ENCODE results near the gene NRDE2.

DNA sequence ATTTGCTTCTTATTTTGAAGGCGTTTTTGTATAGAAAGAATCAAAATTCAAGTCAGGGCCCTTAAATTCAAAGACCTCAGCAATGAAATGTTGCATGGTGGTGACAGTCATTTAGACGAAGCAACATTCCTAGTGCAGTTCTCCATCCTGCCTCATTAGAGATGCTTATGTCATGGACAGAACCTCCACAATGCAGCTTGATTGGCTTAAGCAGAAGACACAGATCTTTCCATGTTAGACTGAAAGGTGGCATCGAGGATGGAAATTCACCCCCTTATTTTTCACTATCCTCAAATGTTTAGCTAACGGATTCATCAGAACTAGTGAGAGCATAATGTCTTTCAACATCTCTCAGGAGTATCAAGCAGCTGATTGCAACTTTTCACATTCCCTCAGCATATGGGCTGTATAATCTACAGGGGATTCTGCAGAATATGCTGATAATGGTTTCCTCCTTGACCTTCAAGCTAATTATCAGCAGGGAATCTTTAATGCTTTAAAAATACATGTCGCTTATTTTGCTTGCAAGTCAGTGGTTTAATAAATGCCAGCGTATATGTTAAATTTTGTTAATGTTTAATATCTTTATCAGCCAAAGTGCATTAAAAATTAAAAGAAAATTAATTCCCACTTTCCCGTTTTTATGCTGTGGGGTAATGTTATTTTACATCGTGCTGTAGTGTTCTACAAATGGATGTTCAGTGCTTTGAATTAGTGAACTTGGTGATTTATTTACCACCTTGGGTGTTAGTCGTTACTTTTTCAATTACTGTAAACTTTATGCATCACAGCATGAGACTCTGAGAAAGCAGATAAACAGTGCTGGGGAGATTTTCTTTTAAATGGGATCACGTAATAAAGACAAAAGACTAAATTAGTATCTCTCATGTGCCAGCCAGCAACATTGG lies 12.8 kb upstream of the NRDE2 start:
- TF ChIP-seq, protein P1, sequence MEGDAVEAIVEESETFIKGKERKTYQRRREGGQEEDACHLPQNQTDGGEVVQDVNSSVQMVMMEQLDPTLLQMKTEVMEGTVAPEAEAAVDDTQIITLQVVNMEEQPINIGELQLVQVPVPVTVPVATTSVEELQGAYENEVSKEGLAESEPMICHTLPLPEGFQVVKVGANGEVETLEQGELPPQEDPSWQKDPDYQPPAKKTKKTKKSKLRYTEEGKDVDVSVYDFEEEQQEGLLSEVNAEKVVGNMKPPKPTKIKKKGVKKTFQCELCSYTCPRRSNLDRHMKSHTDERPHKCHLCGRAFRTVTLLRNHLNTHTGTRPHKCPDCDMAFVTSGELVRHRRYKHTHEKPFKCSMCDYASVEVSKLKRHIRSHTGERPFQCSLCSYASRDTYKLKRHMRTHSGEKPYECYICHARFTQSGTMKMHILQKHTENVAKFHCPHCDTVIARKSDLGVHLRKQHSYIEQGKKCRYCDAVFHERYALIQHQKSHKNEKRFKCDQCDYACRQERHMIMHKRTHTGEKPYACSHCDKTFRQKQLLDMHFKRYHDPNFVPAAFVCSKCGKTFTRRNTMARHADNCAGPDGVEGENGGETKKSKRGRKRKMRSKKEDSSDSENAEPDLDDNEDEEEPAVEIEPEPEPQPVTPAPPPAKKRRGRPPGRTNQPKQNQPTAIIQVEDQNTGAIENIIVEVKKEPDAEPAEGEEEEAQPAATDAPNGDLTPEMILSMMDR (IDR thresholded peaks at IDR 0.05): no peak
- no peak for TF ChIP-seq EP300 (IDR thresholded peaks at IDR 0.05)

Measured in gastroesophageal sphincter (tissue), 3 donors.